Transverse colon (tissue), 4 donors: ENCODE results near the gene ATG5.

Experiments used
- CTCF ChIP-seq, 5 experiments: fragments of 200-600 bp in 3 of 5; fragments of 450-650 bp in 2 of 5; sonication (generic) in 3 of 5; IDR thresholded peaks; 1 replicate in 2 of 5; 2 replicates in 3 of 5; pipeline ENCODE4 v1.5.1; 2016 to 2017; ENCODE audit warnings: antibody characterized with exemption in 5 of 5, inconsistent platforms in 3 of 5, mild to moderate bottlenecking in 2 of 5, moderate library complexity in 1 of 5
- EP300 ChIP-seq: sonication (generic); formaldehyde crosslinking; IDR thresholded peaks from one replicate; pipeline ENCODE4 v1.6.1; 2017; ENCODE audit warnings: antibody characterized with exemption, low read depth
- POLR2A ChIP-seq: fragments of 450-650 bp; IDR thresholded peaks from one replicate; pipeline ENCODE4 v1.6.1; 2016; ENCODE audit warnings: antibody characterized with exemption, mild to moderate bottlenecking, moderate library complexity
- POLR2AphosphoS5 ChIP-seq, 3 donors: sonication (generic); formaldehyde crosslinking; IDR thresholded peaks; one replicate each; pipeline ENCODE4 v1.6.1; 2016; ENCODE audit warnings: antibody characterized with exemption in 3 of 3

GRCh38 chr6:106324726-106325335 is 729 bp downstream of the ATG5 start:
- TF ChIP-seq CTCF (IDR thresholded peaks at IDR 0.05) (no peak), POLR2A (no peak), POLR2AphosphoS5 (IDR thresholded peaks at IDR 0.05) (no peak), EP300 (no peak)
